T-cell (primary cell): Measurements from ENCODE around the gene CCDC83. TPM values are rescaled to one million over a fixed set of nuclear protein-coding genes. Genes with fewer than 3 reads are reported as not detected.

Source experiments
- ATAC-seq, 4 experiments: fragments of 200-7000 bp in 3 of 4; fragments of 150-1000 bp in 1 of 4; cut with Tn5 transposase; replicated peaks in 1 of 4; 1 replicate in 3 of 4; 2 replicates in 1 of 4; pipeline ENCODE4 v1.10.0; 2021; ENCODE audit warnings: moderate library complexity in 3 of 4, mild to moderate bottlenecking in 2 of 4, moderate number of reproducible peaks in 1 of 4
- CTCF ChIA-PET, 2 donors: fragments of 300-600 bp; sonication (Branson Sonifier 250); formaldehyde crosslinking; loops; one replicate each; lab custom pipeline; 2022; ENCODE audit warnings: antibody characterized with exemption in 2 of 2; lab: Charles Lee
- POLR2A ChIA-PET, 2 donors: fragments of 300-600 bp; sonication (Branson Sonifier 250); formaldehyde crosslinking; loops; one replicate each; lab custom pipeline; 2022; ENCODE audit warnings: antibody characterized with exemption in 2 of 2; lab: Charles Lee
- DNase-seq, 35 experiments: peaks; one replicate each; pipeline versions ENCODE4 v3.0.0 to v3.0.0-alpha.2; 2013 to 2023
- H3K27ac ChIP-seq: one replicate; pipeline ENCODE4 v1.5.1; 2013; ENCODE audit warnings: low read length
- H3K27me3 ChIP-seq, 2 experiments: replicated peaks in 1 of 2; 1 replicate in 1 of 2; 2 replicates in 1 of 2; pipeline versions ENCODE4 v1.6.1 to v1.7.0; 2013; ENCODE audit warnings: low read length in 1 of 2, mixed read lengths in 1 of 2; ENCODE audit not compliant: control insufficient read depth in 2 of 2, insufficient read depth in 2 of 2; ENCODE audit errors: extremely low read depth in 1 of 2
- H3K36me3 ChIP-seq, 2 donors: 1 replicate in 1 of 2; 2 replicates in 1 of 2; pipeline versions ENCODE4 v1.6.1 to v1.7.0; 2013; ENCODE audit warnings: low read length in 1 of 2; ENCODE audit not compliant: control insufficient read depth in 2 of 2, insufficient read depth in 1 of 2; ENCODE audit errors: extremely low read depth in 1 of 2
- H3K4me1 ChIP-seq, 2 experiments: 1 replicate in 1 of 2; 2 replicates in 1 of 2; pipeline versions ENCODE4 v1.6.1 to v1.7.0; 2013; ENCODE audit warnings: low read length in 2 of 2, mixed read lengths in 1 of 2; ENCODE audit not compliant: insufficient read depth in 2 of 2, control insufficient read depth in 1 of 2; ENCODE audit errors: extremely low read depth in 1 of 2
- H3K4me3 ChIP-seq, 2 donors: 1 replicate in 1 of 2; 2 replicates in 1 of 2; pipeline versions ENCODE4 v1.5.1 to v1.7.0; 2013; ENCODE audit warnings: mild to moderate bottlenecking in 2 of 2, low read length in 1 of 2, moderate library complexity in 1 of 2; ENCODE audit not compliant: control insufficient read depth in 1 of 2; ENCODE audit errors: extremely low read depth in 1 of 2
- H3K9me3 ChIP-seq: 2 replicates; pipeline ENCODE4 v1.7.0; 2013
- H3K27ac Mint-ChIP-seq, 2 donors: one replicate each; pipeline ENCODE4 v1.8.0; 2020 to 2021; ENCODE audit warnings: mild to moderate bottlenecking in 2 of 2, mixed read lengths in 2 of 2
- H3K27me3 Mint-ChIP-seq, 2 donors: one replicate each; pipeline ENCODE4 v1.8.0; 2021 to 2022; ENCODE audit warnings: mixed read lengths in 2 of 2
- H3K36me3 Mint-ChIP-seq: one replicate; pipeline ENCODE4 v1.8.0; 2021; ENCODE audit warnings: mixed read lengths
- H3K4me1 Mint-ChIP-seq, 3 donors: one replicate each; pipeline ENCODE4 v1.8.0; 2020 to 2022; ENCODE audit warnings: mixed read lengths in 3 of 3, mild to moderate bottlenecking in 1 of 3
- H3K4me3 Mint-ChIP-seq, 3 donors: one replicate each; pipeline ENCODE4 v1.8.0; 2020 to 2022; ENCODE audit warnings: mild to moderate bottlenecking in 3 of 3, mixed read lengths in 3 of 3, moderate library complexity in 3 of 3
- H3K9me3 Mint-ChIP-seq, 3 donors: one replicate each; pipeline ENCODE4 v1.8.0; 2020 to 2022; ENCODE audit warnings: mixed read lengths in 3 of 3
- WGBS: methylation state at CpG from one replicate; pipeline ENCODE4 v1.1.5; 2013; ENCODE audit warnings: missing lambda C conversion rate; ENCODE audit not compliant: insufficient coverage; 5-methylcytosine and 5-hydroxymethylcytosine counted together
- total RNA-seq, 35 experiments: library from RNA in 6 of 35; stranded (reverse) in 6 of 35; fragments of 120-200 nt in 1 of 35; gene quantifications; one replicate each; pipeline versions ENCODE4 v1.2.1 to v1.2.4 and lab custom pipeline; 2013 to 2026

The CCDC83 gene
- total RNA-seq, 5 donors from 2014 or later (not counting 1 experiment from before 2014, with no cell fraction given), result 0.10 TPM; not detected in 4

DNA sequence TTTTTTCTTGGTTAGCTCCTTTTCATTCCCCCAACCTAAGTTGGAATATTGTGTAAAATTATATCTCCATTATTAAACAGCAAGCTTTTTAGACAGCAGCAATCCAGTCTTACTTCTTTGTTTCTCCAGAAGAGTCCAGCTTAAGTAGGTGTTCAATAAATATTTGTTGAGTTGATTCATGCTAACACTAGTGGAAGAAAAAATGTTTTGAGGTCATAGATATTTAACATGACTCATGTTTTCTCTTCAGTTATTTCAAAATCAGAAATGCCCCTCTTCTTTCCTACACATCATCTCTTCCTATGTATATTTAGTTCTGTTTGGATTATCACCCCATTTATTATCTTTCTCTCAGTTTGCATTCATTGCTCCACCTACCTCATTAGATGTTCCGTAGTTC, 20.3 kb downstream of the CCDC83 start:
- no CpG with 5 or more reads among the region's 1 CpG for WGBS
- Histone ChIP-seq H3K4me1 (no peaks in the 10 kb centered on the region), H3K4me3 (no peak overlapping the region), H3K27me3 (no peaks in the 10 kb centered on the region), H3K36me3 (no peaks in the 10 kb centered on the region), H3K9me3 (no peaks in the 10 kb centered on the region), H3K27ac (no peak overlapping the region)
- no peaks in the 10 kb centered on the region for H3K9me3 Mint-ChIP-seq
- ATAC-seq (no peak), DNase-seq (no peak)
- no peak overlapping the region for H3K4me3 Mint-ChIP-seq
- no peak overlapping the region for H3K27ac Mint-ChIP-seq
- H3K27me3 Mint-ChIP-seq, result no peaks in the 10 kb centered on the region
- H3K36me3 Mint-ChIP-seq, result no peaks in the 10 kb centered on the region
- no peaks in the 10 kb centered on the region for H3K4me1 Mint-ChIP-seq
- POLR2A ChIA-PET, result no interaction called here
- CTCF ChIA-PET, result interaction anchor here in 1 of 2 donors (1.0 kb wide), 1 partner anchor 341 kb away, joined by 3 read pairs; no protein-coding TSS in a partner anchor

DNA sequence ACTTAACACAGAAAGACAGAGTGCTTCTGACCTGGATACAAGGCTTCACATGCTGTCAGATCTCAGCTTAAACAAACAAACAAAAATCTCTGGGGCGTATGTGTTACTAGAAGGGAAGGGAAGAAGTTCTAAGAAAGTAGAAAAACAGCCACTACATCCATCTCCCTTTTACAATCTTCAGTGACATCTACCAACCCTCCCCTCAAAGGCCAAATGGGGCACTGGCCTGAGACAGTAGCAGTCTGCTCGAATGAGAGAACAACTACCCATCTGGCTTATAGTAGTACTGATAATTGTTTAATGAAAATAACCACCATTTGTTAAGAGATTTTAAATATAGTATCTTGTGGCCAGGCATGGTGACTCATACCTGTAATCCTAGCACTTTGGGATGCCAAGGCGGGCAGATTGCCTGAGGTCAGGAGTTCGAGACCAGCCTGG, 29.4 kb downstream of the CCDC83 start:
- peaks cover 6 to 9% of the 10 kb centered on the region in 2 donors for H3K27me3 Mint-ChIP-seq
- Histone ChIP-seq H3K4me1 (no peaks in the 10 kb centered on the region), H3K27me3 (no peaks in the 10 kb centered on the region), H3K27ac (no peak overlapping the region), H3K4me3 (no peak overlapping the region), H3K36me3 (no peaks in the 10 kb centered on the region), H3K9me3 (no peaks in the 10 kb centered on the region)
- DNase-seq (no peak), ATAC-seq (no peak)
- WGBS, result no CpG with 5 or more reads among the region's 4 CpGs
- H3K36me3 Mint-ChIP-seq, result peaks cover 3% of the 10 kb centered on the region
- CTCF ChIA-PET, result no interaction called here
- H3K9me3 Mint-ChIP-seq, result no peaks in the 10 kb centered on the region
- no peak overlapping the region for H3K27ac Mint-ChIP-seq
- POLR2A ChIA-PET, result no interaction called here
- no peak overlapping the region for H3K4me3 Mint-ChIP-seq
- no peaks in the 10 kb centered on the region for H3K4me1 Mint-ChIP-seq

- peaks cover 3% of the 10 kb centered on the region for H3K36me3 Mint-ChIP-seq
- no peak overlapping the region for H3K27ac Mint-ChIP-seq
- Histone ChIP-seq H3K9me3 (no peaks in the 10 kb centered on the region), H3K36me3 (no peaks in the 10 kb centered on the region), H3K27me3 (no peaks in the 10 kb centered on the region), H3K4me3 (no peak overlapping the region), H3K4me1 (no peaks in the 10 kb centered on the region), H3K27ac (no peak overlapping the region)
- no peaks in the 10 kb centered on the region for H3K4me1 Mint-ChIP-seq
- DNase-seq, result no peak
- 75% methylated on average over 3 of the region's 7 CpGs for WGBS
- no peak overlapping the region for H3K4me3 Mint-ChIP-seq
- H3K9me3 Mint-ChIP-seq, result no peaks in the 10 kb centered on the region
- H3K27me3 Mint-ChIP-seq, result peaks cover 6 to 9% of the 10 kb centered on the region in 2 donors
- ChIA-PET CTCF (no interaction called here), POLR2A (no interaction called here)
- no peak for ATAC-seq
Measured at GRCh38 chr11:85886089-85887056, 31.2 kb downstream of the CCDC83 start.

- Mint-ChIP-seq H3K36me3 (no peaks in the 10 kb centered on the region), H3K9me3 (no peaks in the 10 kb centered on the region), H3K27me3 (peaks cover 0 to 11% of the 10 kb centered on the region in 2 donors), H3K4me3 (no peak overlapping the region), H3K4me1 (no peaks in the 10 kb centered on the region), H3K27ac (no peak overlapping the region)
- DNase-seq (no peak), ATAC-seq (no peak)
- WGBS, result no CpG with 5 or more reads among the region's 5 CpGs
- H3K4me3 ChIP-seq, result no peak overlapping the region
- H3K9me3 ChIP-seq, result no peaks in the 10 kb centered on the region
- H3K27me3 ChIP-seq, result no peaks in the 10 kb centered on the region
- H3K4me1 ChIP-seq, result no peaks in the 10 kb centered on the region
- no peak overlapping the region for H3K27ac ChIP-seq
- POLR2A ChIA-PET, result no interaction called here
- no peaks in the 10 kb centered on the region for H3K36me3 ChIP-seq
- CTCF ChIA-PET, result interaction anchor here in 1 of 2 donors (0.7 kb wide), 1 partner anchor 285 kb away, joined by 4 read pairs; no protein-coding TSS in a partner anchor
Measured at GRCh38 chr11:85889108-85889507, 33.9 kb downstream of the CCDC83 start.

GRCh38 chr11:85889676-85890579, 34.7 kb downstream of the CCDC83 start:
- 85% methylated on average over 4 of the region's 8 CpGs for WGBS
- Histone ChIP-seq H3K4me3 (no peak overlapping the region), H3K27me3 (no peaks in the 10 kb centered on the region), H3K36me3 (no peaks in the 10 kb centered on the region), H3K9me3 (no peaks in the 10 kb centered on the region), H3K4me1 (no peaks in the 10 kb centered on the region), H3K27ac (no peak overlapping the region)
- Mint-ChIP-seq H3K4me1 (no peaks in the 10 kb centered on the region), H3K9me3 (no peaks in the 10 kb centered on the region), H3K4me3 (no peak overlapping the region), H3K27ac (no peak overlapping the region), H3K27me3 (peaks cover 0 to 11% of the 10 kb centered on the region in 2 donors), H3K36me3 (no peaks in the 10 kb centered on the region)
- POLR2A ChIA-PET, result no interaction called here
- DNase-seq, result no peak
- CTCF ChIA-PET, result no interaction called here
- no peak for ATAC-seq

GRCh38 chr11:85893395-85893794, 38.2 kb downstream of the CCDC83 start:
- no peaks in the 10 kb centered on the region for H3K9me3 Mint-ChIP-seq
- POLR2A ChIA-PET, result no interaction called here
- no peak overlapping the region for H3K4me3 Mint-ChIP-seq
- DNase-seq (no peak), ATAC-seq (no peak)
- H3K27ac Mint-ChIP-seq, result no peak overlapping the region
- CTCF ChIA-PET, result no interaction called here
- no peaks in the 10 kb centered on the region for H3K27me3 ChIP-seq
- no peak overlapping the region for H3K4me3 ChIP-seq
- no peaks in the 10 kb centered on the region for H3K4me1 ChIP-seq
- peaks cover 0 to 9% of the 10 kb centered on the region in 2 donors for H3K27me3 Mint-ChIP-seq
- H3K36me3 ChIP-seq, result no peaks in the 10 kb centered on the region
- H3K36me3 Mint-ChIP-seq, result no peaks in the 10 kb centered on the region
- H3K4me1 Mint-ChIP-seq, result no peaks in the 10 kb centered on the region
- 90% methylated on average over 5 of the region's 6 CpGs for WGBS
- no peaks in the 10 kb centered on the region for H3K9me3 ChIP-seq
- H3K27ac ChIP-seq, result no peak overlapping the region
